ENCODE results near the gene APOA5. TPM values are rescaled to one million over a fixed set of nuclear protein-coding genes. Genes with fewer than 3 reads are reported as not detected.

APOA5 gene
- total RNA-seq, 1 donor from 2014 or later = not detected

- Histone ChIP-seq H3K4me3 (no peak overlapping the region), H3K27ac (no peak overlapping the region), H3K79me2 (ENCODE audit: low read depth) (no peaks in the 10 kb centered on the region), H3K9ac (no peak overlapping the region), H3K4me1 (no peaks in the 10 kb centered on the region), H2AFZ (replicated peaks) (no peak overlapping the region), H3F3A (ENCODE audit: low read depth) (no peaks in the 10 kb centered on the region), H3K9me3 (ENCODE audit: low read depth) (no peaks in the 10 kb centered on the region), H4K20me1 (ENCODE audit: low read depth) (no peaks in the 10 kb centered on the region), H3K27me3 (no peaks in the 10 kb centered on the region), H3K36me3 (no peaks in the 10 kb centered on the region), H3K4me2 (no peak overlapping the region)
- TF ChIP-seq, protein P1, sequence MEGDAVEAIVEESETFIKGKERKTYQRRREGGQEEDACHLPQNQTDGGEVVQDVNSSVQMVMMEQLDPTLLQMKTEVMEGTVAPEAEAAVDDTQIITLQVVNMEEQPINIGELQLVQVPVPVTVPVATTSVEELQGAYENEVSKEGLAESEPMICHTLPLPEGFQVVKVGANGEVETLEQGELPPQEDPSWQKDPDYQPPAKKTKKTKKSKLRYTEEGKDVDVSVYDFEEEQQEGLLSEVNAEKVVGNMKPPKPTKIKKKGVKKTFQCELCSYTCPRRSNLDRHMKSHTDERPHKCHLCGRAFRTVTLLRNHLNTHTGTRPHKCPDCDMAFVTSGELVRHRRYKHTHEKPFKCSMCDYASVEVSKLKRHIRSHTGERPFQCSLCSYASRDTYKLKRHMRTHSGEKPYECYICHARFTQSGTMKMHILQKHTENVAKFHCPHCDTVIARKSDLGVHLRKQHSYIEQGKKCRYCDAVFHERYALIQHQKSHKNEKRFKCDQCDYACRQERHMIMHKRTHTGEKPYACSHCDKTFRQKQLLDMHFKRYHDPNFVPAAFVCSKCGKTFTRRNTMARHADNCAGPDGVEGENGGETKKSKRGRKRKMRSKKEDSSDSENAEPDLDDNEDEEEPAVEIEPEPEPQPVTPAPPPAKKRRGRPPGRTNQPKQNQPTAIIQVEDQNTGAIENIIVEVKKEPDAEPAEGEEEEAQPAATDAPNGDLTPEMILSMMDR (IDR thresholded peaks at IDR 0.05) = no peak
- no peak for TF ChIP-seq EZH2 (IDR thresholded peaks at IDR 0.05)
- Mint-ChIP-seq H3K27me3 (ENCODE audit: insufficient read depth, low read depth) (peaks cover 10% of the 10 kb centered on the region), H3K4me3 (no peak overlapping the region), H3K27ac (no peak overlapping the region), H3K36me3 (no peaks in the 10 kb centered on the region), H3K9me3 (no peaks in the 10 kb centered on the region), H3K4me1 (no peaks in the 10 kb centered on the region)
- no peak for DNase-seq (ENCODE audit: low spot score)
These were observed 20.4 kb upstream of the APOA5 start for GRCh38 chr11:116812109-116812508.

- no peak for TF ChIP-seq EZH2phosphoT487 (IDR thresholded peaks at IDR 0.05)
- TF ChIP-seq EZH2 (IDR thresholded peaks at IDR 0.05) = no peak
- TF ChIP-seq, protein P1 (IDR thresholded peaks at IDR 0.05) = no peak
- Histone ChIP-seq H3K36me3 (no peaks in the 10 kb centered on the region), H4K20me1 (ENCODE audit: low read depth) (no peaks in the 10 kb centered on the region), H3F3A (ENCODE audit: low read depth) (no peaks in the 10 kb centered on the region), H3K4me2 (no peak overlapping the region), H3K79me2 (ENCODE audit: low read depth) (no peaks in the 10 kb centered on the region), H3K9ac (no peak overlapping the region), H3K4me3 (no peak overlapping the region), H2AFZ (replicated peaks) (peak overlapping the region; percentile 26), H3K27ac (no peak overlapping the region), H3K9me3 (ENCODE audit: low read depth) (no peaks in the 10 kb centered on the region), H3K27me3 (no peaks in the 10 kb centered on the region), H3K4me1 (no peaks in the 10 kb centered on the region)
- no peak overlapping the region for H3K4me3 Mint-ChIP-seq
- no peak for DNase-seq (ENCODE audit: low spot score)
- no peaks in the 10 kb centered on the region for H3K9me3 Mint-ChIP-seq
- no peaks in the 10 kb centered on the region for H3K4me1 Mint-ChIP-seq
- H3K36me3 Mint-ChIP-seq = no peaks in the 10 kb centered on the region
- no peak overlapping the region for H3K27ac Mint-ChIP-seq
- H3K27me3 Mint-ChIP-seq (ENCODE audit: insufficient read depth, low read depth) = peaks cover 10% of the 10 kb centered on the region
These were observed 19.5 kb upstream of the APOA5 start for GRCh38 chr11:116811194-116811593.

GRCh38 chr11:116808262-116809175 lies 16.8 kb upstream of the APOA5 start:
- H3K36me3 Mint-ChIP-seq = no peaks in the 10 kb centered on the region
- H2AFZ ChIP-seq (replicated peaks) = no peak overlapping the region
- H3K27me3 Mint-ChIP-seq (ENCODE audit: insufficient read depth, low read depth) = peaks cover 8% of the 10 kb centered on the region
- H3K27ac Mint-ChIP-seq = no peak overlapping the region
- H3K36me3 ChIP-seq = no peaks in the 10 kb centered on the region
- no peak for TF ChIP-seq EZH2phosphoT487 (IDR thresholded peaks at IDR 0.05)
- TF ChIP-seq, protein P1 (IDR thresholded peaks at IDR 0.05) = no peak
- TF ChIP-seq EZH2 (IDR thresholded peaks at IDR 0.05) = no peak
- H3K9me3 Mint-ChIP-seq = no peaks in the 10 kb centered on the region
- no peaks in the 10 kb centered on the region for H3K4me1 ChIP-seq
- no peak for DNase-seq (ENCODE audit: low spot score)
- no peak overlapping the region for H3K4me3 Mint-ChIP-seq
- H3K9me3 ChIP-seq (ENCODE audit: low read depth) = no peaks in the 10 kb centered on the region
- H3K27me3 ChIP-seq = no peaks in the 10 kb centered on the region
- no peaks in the 10 kb centered on the region for H3F3A ChIP-seq (ENCODE audit: low read depth)
- H3K27ac ChIP-seq = no peak overlapping the region
- no peaks in the 10 kb centered on the region for H3K4me1 Mint-ChIP-seq
- H3K79me2 ChIP-seq (ENCODE audit: low read depth) = no peaks in the 10 kb centered on the region
- no peak overlapping the region for H3K9ac ChIP-seq
- no peak overlapping the region for H3K4me2 ChIP-seq
- H3K4me3 ChIP-seq = no peak overlapping the region
- H4K20me1 ChIP-seq (ENCODE audit: low read depth) = no peaks in the 10 kb centered on the region

All from neural progenitor cell (in vitro differentiated cells).